ENCODE measurements around the gene TMEM14A.
"Not testable (repeated sequence)": the region's sequence is repeated elsewhere in the genome, so short reads cannot be mapped to it uniquely, and the experiment has no call there.

TMEM14A gene

GRCh38 chr6:52654592-52654991 lies 16.3 kb upstream of the TMEM14A start:
- no peak overlapping the region for H3K27ac ChIP-seq (ENCODE audit: insufficient read depth in 1 of 2, low read depth in 1 of 2, low read length in 2 of 2, poor library complexity in 1 of 2, severe bottlenecking in 2 of 2)
- CTCF ChIA-PET, result interaction anchor here (4.6 to 9.7 kb wide), 2 partner anchors 7 to 13 kb away, joined by 36 to 80 read pairs; no protein-coding TSS in a partner anchor
- no peak for DNase-seq

DNA sequence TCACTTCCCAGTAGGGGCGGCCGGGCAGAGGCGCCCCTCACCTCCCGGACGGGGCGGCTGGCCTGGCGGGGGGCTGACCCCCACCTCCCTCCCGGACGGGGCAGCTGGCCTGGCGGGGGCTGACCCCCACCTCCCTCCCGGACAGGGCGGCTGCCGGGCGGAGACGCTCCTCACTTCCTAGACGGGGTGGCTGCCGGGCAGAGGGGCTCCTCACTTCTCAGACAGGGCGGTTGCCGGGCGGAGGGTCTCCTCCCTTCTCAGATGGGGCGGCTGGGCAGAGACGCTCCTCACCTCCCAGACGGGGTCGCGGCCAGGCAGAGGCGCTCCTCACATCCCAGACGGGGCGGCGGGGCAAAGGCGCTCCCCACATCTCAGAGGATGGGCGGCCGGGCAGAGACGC lies 15.0 kb upstream of the TMEM14A start:
- H3K4me1 ChIP-seq (ENCODE audit: control extremely low read depth in 1 of 4, control insufficient read depth in 4 of 4, insufficient read depth in 4 of 4, low read length in 3 of 4); H3K9me3 ChIP-seq (ENCODE audit: control extremely low read depth in 1 of 5, control insufficient read depth in 4 of 5, insufficient read depth in 2 of 5, low read depth in 1 of 5, low read length in 4 of 5); H3K36me3 ChIP-seq (ENCODE audit: control insufficient read depth in 4 of 4, insufficient read depth in 4 of 4, low read length in 3 of 4); H3K4me3 ChIP-seq (ENCODE audit: control insufficient read depth in 1 of 7, extremely low read depth in 1 of 7, insufficient read depth in 4 of 7, low read depth in 2 of 7, low read length in 6 of 7); H3K27ac ChIP-seq (ENCODE audit: insufficient read depth in 1 of 2, low read depth in 1 of 2, low read length in 2 of 2, poor library complexity in 1 of 2, severe bottlenecking in 2 of 2); POLR2A ChIA-PET; H3K27me3 ChIP-seq (replicated peaks in 2 of 5; ENCODE audit: control insufficient read depth in 4 of 5, insufficient read depth in 5 of 5, low read length in 4 of 5); DNase-seq; CTCF ChIA-PET: not testable (repeated sequence)
- 90% methylated on average over 2 of the region's 33 CpGs for WGBS (ENCODE audit: insufficient coverage)

More at GRCh38 chr6:52654592-52654991, 16.3 kb upstream of the TMEM14A start:
- H3K27me3 ChIP-seq (replicated peaks in 2 of 5; ENCODE audit: control insufficient read depth in 4 of 5, insufficient read depth in 5 of 5, low read length in 4 of 5), result no peaks in the 10 kb centered on the region
- H3K4me3 ChIP-seq (ENCODE audit: control insufficient read depth in 1 of 7, extremely low read depth in 1 of 7, insufficient read depth in 4 of 7, low read depth in 2 of 7, low read length in 6 of 7), result no peak overlapping the region
- H3K4me1 ChIP-seq (ENCODE audit: control extremely low read depth in 1 of 4, control insufficient read depth in 4 of 4, insufficient read depth in 4 of 4, low read length in 3 of 4), result peaks cover 0 to 12% (median 0%) of the 10 kb centered on the region in 4 experiments
- POLR2A ChIA-PET, result no interaction called here
- 95% methylated on average over 3 of the region's 4 CpGs for WGBS (ENCODE audit: insufficient coverage)
- H3K9me3 ChIP-seq (ENCODE audit: control extremely low read depth in 1 of 5, control insufficient read depth in 4 of 5, insufficient read depth in 2 of 5, low read depth in 1 of 5, low read length in 4 of 5), result no peaks in the 10 kb centered on the region
- H3K36me3 ChIP-seq (ENCODE audit: control insufficient read depth in 4 of 4, insufficient read depth in 4 of 4, low read length in 3 of 4), result no peaks in the 10 kb centered on the region

DNA sequence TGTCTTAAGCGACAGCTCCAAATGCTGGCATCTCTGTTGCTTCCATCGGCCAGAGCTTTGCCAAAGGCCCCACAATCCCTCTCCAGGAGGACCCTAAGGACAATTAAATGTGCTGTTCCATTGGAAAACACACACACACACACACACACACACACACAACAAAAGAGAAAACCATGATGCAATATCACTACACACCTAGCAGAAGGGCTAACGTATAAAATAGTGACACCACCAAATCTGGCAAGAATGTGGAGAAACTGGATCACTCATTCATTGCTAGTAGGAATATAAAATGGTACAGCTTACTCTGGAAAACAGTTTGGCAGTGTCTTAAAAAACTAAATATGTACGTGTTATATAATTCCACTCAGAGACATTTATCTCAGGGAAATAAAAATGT lies 13.0 kb upstream of the TMEM14A start:
- no peak overlapping the region for H3K27ac ChIP-seq (ENCODE audit: insufficient read depth in 1 of 2, low read depth in 1 of 2, low read length in 2 of 2, poor library complexity in 1 of 2, severe bottlenecking in 2 of 2)
- DNase-seq, result no peak
- no peak overlapping the region for H3K4me3 ChIP-seq (ENCODE audit: control insufficient read depth in 1 of 7, extremely low read depth in 1 of 7, insufficient read depth in 4 of 7, low read depth in 2 of 7, low read length in 6 of 7)
- H3K4me1 ChIP-seq (ENCODE audit: control extremely low read depth in 1 of 4, control insufficient read depth in 4 of 4, insufficient read depth in 4 of 4, low read length in 3 of 4), result no peaks in the 10 kb centered on the region
- ChIA-PET POLR2A (no interaction called here), CTCF (interaction anchor here (0.8 to 1.8 kb wide), 6 partner anchors 10 to 252 kb away, joined by 3 to 5 read pairs (median 4); no protein-coding TSS in a partner anchor)
- no CpG with 5 or more reads among the region's 4 CpGs for WGBS (ENCODE audit: insufficient coverage)
- H3K9me3 ChIP-seq (ENCODE audit: control extremely low read depth in 1 of 5, control insufficient read depth in 4 of 5, insufficient read depth in 2 of 5, low read depth in 1 of 5, low read length in 4 of 5), result no peaks in the 10 kb centered on the region
- H3K27me3 ChIP-seq (replicated peaks in 2 of 5; ENCODE audit: control insufficient read depth in 4 of 5, insufficient read depth in 5 of 5, low read length in 4 of 5), result no peaks in the 10 kb centered on the region
- H3K36me3 ChIP-seq (ENCODE audit: control insufficient read depth in 4 of 4, insufficient read depth in 4 of 4, low read length in 3 of 4), result no peaks in the 10 kb centered on the region

- Histone ChIP-seq H3K4me1 (ENCODE audit: control extremely low read depth in 1 of 4, control insufficient read depth in 4 of 4, insufficient read depth in 4 of 4, low read length in 3 of 4) (peaks cover 5 to 25% (median 16%) of the 10 kb centered on the region in 4 experiments), H3K27ac (ENCODE audit: insufficient read depth in 1 of 2, low read depth in 1 of 2, low read length in 2 of 2, poor library complexity in 1 of 2, severe bottlenecking in 2 of 2) (no peak overlapping the region), H3K9me3 (ENCODE audit: control extremely low read depth in 1 of 5, control insufficient read depth in 4 of 5, insufficient read depth in 2 of 5, low read depth in 1 of 5, low read length in 4 of 5) (no peaks in the 10 kb centered on the region), H3K4me3 (ENCODE audit: control insufficient read depth in 1 of 7, extremely low read depth in 1 of 7, insufficient read depth in 4 of 7, low read depth in 2 of 7, low read length in 6 of 7) (no peak overlapping the region), H3K36me3 (ENCODE audit: control insufficient read depth in 4 of 4, insufficient read depth in 4 of 4, low read length in 3 of 4) (no peaks in the 10 kb centered on the region), H3K27me3 (replicated peaks in 2 of 5; ENCODE audit: control insufficient read depth in 4 of 5, insufficient read depth in 5 of 5, low read length in 4 of 5) (no peaks in the 10 kb centered on the region)
- DNase-seq, result no peak
- ChIA-PET CTCF (interaction anchor here (1.3 to 4.6 kb wide), 12 partner anchors 11 to 374 kb away, joined by 3 to 80 read pairs (median 12); no protein-coding TSS in a partner anchor), POLR2A (no interaction called here)
- WGBS (ENCODE audit: insufficient coverage), result 94% methylated on average over 3 of the region's 3 CpGs
Observed at GRCh38 chr6:52661551-52661950, 9.4 kb upstream of the TMEM14A start.

GRCh38 chr6:52662031-52662430 lies 8.9 kb upstream of the TMEM14A start:
- DNase-seq, result no peak
- H3K27me3 ChIP-seq (replicated peaks in 2 of 5; ENCODE audit: control insufficient read depth in 4 of 5, insufficient read depth in 5 of 5, low read length in 4 of 5), result no peaks in the 10 kb centered on the region
- no peaks in the 10 kb centered on the region for H3K9me3 ChIP-seq (ENCODE audit: control extremely low read depth in 1 of 5, control insufficient read depth in 4 of 5, insufficient read depth in 2 of 5, low read depth in 1 of 5, low read length in 4 of 5)
- 89% methylated on average over 2 of the region's 2 CpGs for WGBS (ENCODE audit: insufficient coverage)
- H3K4me3 ChIP-seq (ENCODE audit: control insufficient read depth in 1 of 7, extremely low read depth in 1 of 7, insufficient read depth in 4 of 7, low read depth in 2 of 7, low read length in 6 of 7), result no peak overlapping the region
- H3K4me1 ChIP-seq (ENCODE audit: control extremely low read depth in 1 of 4, control insufficient read depth in 4 of 4, insufficient read depth in 4 of 4, low read length in 3 of 4), result peaks cover 5 to 25% (median 16%) of the 10 kb centered on the region in 4 experiments
- ChIA-PET CTCF (interaction anchor here (1.0 to 4.6 kb wide), 17 partner anchors 12 to 398 kb away, joined by 3 to 80 read pairs (median 7); no protein-coding TSS in a partner anchor), POLR2A (no interaction called here)
- no peaks in the 10 kb centered on the region for H3K36me3 ChIP-seq (ENCODE audit: control insufficient read depth in 4 of 4, insufficient read depth in 4 of 4, low read length in 3 of 4)
- H3K27ac ChIP-seq (ENCODE audit: insufficient read depth in 1 of 2, low read depth in 1 of 2, low read length in 2 of 2, poor library complexity in 1 of 2, severe bottlenecking in 2 of 2), result no peak overlapping the region

- peak; percentile 81 to 91 (median 90) for DNase-seq
- Histone ChIP-seq H3K27ac (ENCODE audit: insufficient read depth in 1 of 2, low read depth in 1 of 2, low read length in 2 of 2, poor library complexity in 1 of 2, severe bottlenecking in 2 of 2) (peak overlapping the region in 1 of 2 experiments; percentile 44), H3K4me1 (ENCODE audit: control extremely low read depth in 1 of 4, control insufficient read depth in 4 of 4, insufficient read depth in 4 of 4, low read length in 3 of 4) (peaks cover 5 to 25% (median 16%) of the 10 kb centered on the region in 4 experiments), H3K9me3 (ENCODE audit: control extremely low read depth in 1 of 5, control insufficient read depth in 4 of 5, insufficient read depth in 2 of 5, low read depth in 1 of 5, low read length in 4 of 5) (no peaks in the 10 kb centered on the region), H3K4me3 (ENCODE audit: control insufficient read depth in 1 of 7, extremely low read depth in 1 of 7, insufficient read depth in 4 of 7, low read depth in 2 of 7, low read length in 6 of 7) (peak overlapping the region in 6 of 7 experiments; percentile 74 to 90 (median 80)), H3K27me3 (replicated peaks in 2 of 5; ENCODE audit: control insufficient read depth in 4 of 5, insufficient read depth in 5 of 5, low read length in 4 of 5) (no peaks in the 10 kb centered on the region), H3K36me3 (ENCODE audit: control insufficient read depth in 4 of 4, insufficient read depth in 4 of 4, low read length in 3 of 4) (no peaks in the 10 kb centered on the region)
- ChIA-PET POLR2A (no interaction called here), CTCF (interaction anchor here (0.5 to 4.6 kb wide), 25 partner anchors 13 to 399 kb away, joined by 3 to 80 read pairs (median 5); no protein-coding TSS in a partner anchor)
- 38% methylated on average over 5 of the region's 12 CpGs for whole genome bisulfite sequencing (ENCODE audit: insufficient coverage)
Observed at GRCh38 chr6:52663120-52663935, 7.6 kb upstream of the TMEM14A start.

DNA sequence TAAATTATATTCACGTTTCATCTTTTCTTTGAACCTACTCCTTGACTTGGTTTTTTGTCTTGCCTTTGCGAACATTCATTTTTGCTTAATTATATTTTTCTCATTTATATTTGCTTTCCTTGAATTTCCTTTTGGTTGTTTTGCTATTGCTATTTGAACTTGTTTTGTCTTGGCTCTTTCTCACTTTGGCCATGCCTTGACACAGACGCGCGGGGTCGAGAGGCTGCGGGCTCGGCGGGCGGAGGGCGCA lies 7.1 kb upstream of the TMEM14A start:
- POLR2A ChIA-PET, result no interaction called here
- H3K4me1 ChIP-seq (ENCODE audit: control extremely low read depth in 1 of 4, control insufficient read depth in 4 of 4, insufficient read depth in 4 of 4, low read length in 3 of 4), result peaks cover 5 to 25% (median 16%) of the 10 kb centered on the region in 4 experiments
- H3K4me3 ChIP-seq (ENCODE audit: control insufficient read depth in 1 of 7, extremely low read depth in 1 of 7, insufficient read depth in 4 of 7, low read depth in 2 of 7, low read length in 6 of 7), result peak overlapping the region; percentile 74 to 90 (median 80)
- DNase-seq, result no peak
- WGBS (ENCODE audit: insufficient coverage), result 0% methylated on average over 9 of the region's 11 CpGs
- H3K27me3 ChIP-seq (replicated peaks in 2 of 5; ENCODE audit: control insufficient read depth in 4 of 5, insufficient read depth in 5 of 5, low read length in 4 of 5), result no peaks in the 10 kb centered on the region
- no peaks in the 10 kb centered on the region for H3K9me3 ChIP-seq (ENCODE audit: control extremely low read depth in 1 of 5, control insufficient read depth in 4 of 5, insufficient read depth in 2 of 5, low read depth in 1 of 5, low read length in 4 of 5)
- H3K27ac ChIP-seq (ENCODE audit: insufficient read depth in 1 of 2, low read depth in 1 of 2, low read length in 2 of 2, poor library complexity in 1 of 2, severe bottlenecking in 2 of 2), result peak overlapping the region in 1 of 2 experiments; percentile 44
- CTCF ChIA-PET, result interaction anchor here (0.5 to 4.6 kb wide), 8 partner anchors 14 to 400 kb away, joined by 3 to 80 read pairs (median 14); no protein-coding TSS in a partner anchor
- no peaks in the 10 kb centered on the region for H3K36me3 ChIP-seq (ENCODE audit: control insufficient read depth in 4 of 4, insufficient read depth in 4 of 4, low read length in 3 of 4)

Measured in common myeloid progenitor, CD34-positive (primary cell).